GF-D8 (cell line): ENCODE results near the gene GNAS-AS1.

ENCODE experiments used
- DNase-seq: peaks from one replicate; lab custom pipeline; 2025; lab: John Stamatoyannopoulos, UW

GNAS-AS1 gene

GRCh38 chr20:58884966-58885365 is 34.3 kb upstream of the GNAS-AS1 start:
- no peak for DNase-seq

GRCh38 chr20:58883241-58883691 is 32.6 kb upstream of the GNAS-AS1 start:
- DNase-seq: no peak

GRCh38 chr20:58882704-58883089 is 32.0 kb upstream of the GNAS-AS1 start:
- DNase-seq: no peak

- DNase-seq: no peak
These were observed 30.5 kb upstream of the GNAS-AS1 start for GRCh38 chr20:58880994-58881752.

DNA sequence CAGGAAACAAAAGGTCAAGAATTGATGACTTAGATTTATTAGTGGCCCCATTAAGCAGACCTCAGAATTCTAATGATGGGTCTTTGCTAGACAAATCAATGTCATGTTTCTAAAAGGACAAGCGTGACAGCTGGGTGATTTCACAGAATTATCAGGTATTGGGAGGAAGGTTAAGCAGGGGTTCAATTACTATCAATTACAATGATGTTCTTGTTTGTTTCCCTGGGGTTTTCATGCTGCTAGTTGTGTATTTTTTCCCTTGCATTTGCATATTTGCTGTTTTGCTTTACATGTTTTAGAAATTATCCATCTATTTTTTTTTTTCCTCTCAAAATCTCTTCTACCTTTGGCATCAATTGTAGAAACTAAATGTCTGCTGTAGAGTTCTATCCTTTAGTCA is 29.7 kb upstream of the GNAS-AS1 start:
- DNase-seq: no peak

- DNase-seq: no peak
These were observed 27.7 kb upstream of the GNAS-AS1 start for GRCh38 chr20:58878399-58878798.

- DNase-seq: no peak
These were observed 27.3 kb upstream of the GNAS-AS1 start for GRCh38 chr20:58877976-58878360.

- no peak for DNase-seq
These were observed 26.6 kb upstream of the GNAS-AS1 start for GRCh38 chr20:58877050-58877975.

- no peak for DNase-seq
These were observed 25.7 kb upstream of the GNAS-AS1 start for GRCh38 chr20:58876437-58876836.

DNA sequence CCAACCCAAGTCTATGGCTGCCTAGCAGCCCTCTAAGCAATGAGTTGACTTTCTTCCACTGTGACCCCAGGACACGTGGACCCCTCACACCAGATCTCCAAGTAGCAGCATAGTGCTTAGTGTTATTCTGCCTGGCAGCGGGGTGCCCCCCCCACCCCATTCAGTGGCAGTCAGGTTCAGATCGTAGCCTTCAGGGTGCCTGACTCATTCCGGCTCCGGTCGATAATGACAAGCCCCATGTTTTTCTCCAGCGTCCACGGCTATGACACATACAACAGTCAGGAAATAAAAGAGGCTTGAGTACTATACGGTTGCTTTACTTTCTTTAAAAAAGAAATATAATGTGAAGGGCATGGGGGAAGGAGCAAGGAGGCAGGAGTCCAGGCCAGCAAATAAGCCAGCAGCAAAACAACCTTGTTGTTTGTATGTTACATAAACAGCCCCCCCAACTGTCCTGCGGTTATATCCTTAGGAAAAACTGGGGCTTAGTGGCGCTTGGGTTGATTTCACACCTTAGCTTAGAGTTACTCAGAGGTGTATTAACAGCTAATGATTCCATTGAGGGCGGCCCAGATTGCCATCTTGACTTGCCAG is 24.9 kb upstream of the GNAS-AS1 start:
- no peak for DNase-seq

DNA sequence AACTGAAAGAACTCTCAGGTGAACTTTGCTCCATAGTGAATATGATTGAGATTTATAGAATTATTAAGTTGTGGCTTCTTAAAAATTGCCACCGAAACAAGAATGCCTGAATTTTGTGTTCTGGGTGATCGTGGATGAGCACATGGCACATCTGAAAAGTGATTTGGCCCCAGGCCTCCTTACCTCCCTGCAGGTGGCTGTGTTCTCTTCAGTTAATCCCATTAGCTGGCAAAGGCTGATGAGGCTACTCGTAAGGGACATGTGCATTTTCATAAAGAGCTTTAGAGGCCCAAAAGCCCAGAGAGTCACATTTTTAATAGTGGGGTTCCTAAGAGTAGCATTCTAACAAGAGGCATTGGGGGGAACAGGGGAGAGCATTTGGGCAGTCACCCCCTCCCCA is 24.4 kb upstream of the GNAS-AS1 start:
- DNase-seq: no peak

DNA sequence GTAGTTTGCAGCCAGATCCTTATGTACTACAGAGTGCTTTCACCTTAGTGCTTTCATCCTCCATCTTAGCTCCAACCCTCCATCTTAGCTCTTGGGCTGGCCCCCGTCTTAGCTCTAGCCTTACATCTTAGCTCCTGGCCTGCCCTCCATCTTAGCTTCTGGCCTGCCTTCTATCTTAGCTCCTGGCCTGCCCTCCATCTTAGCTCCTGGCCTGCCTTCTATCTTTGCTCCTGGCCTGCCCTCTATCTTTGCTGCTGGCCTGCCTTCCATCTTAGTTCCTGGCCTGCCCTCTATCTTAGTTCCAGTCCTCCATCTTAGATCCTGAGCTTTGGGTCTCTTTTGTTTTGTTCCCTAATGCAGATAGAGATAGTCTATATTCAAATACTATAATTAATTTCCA is 23.8 kb upstream of the GNAS-AS1 start:
- no peak for DNase-seq

DNA sequence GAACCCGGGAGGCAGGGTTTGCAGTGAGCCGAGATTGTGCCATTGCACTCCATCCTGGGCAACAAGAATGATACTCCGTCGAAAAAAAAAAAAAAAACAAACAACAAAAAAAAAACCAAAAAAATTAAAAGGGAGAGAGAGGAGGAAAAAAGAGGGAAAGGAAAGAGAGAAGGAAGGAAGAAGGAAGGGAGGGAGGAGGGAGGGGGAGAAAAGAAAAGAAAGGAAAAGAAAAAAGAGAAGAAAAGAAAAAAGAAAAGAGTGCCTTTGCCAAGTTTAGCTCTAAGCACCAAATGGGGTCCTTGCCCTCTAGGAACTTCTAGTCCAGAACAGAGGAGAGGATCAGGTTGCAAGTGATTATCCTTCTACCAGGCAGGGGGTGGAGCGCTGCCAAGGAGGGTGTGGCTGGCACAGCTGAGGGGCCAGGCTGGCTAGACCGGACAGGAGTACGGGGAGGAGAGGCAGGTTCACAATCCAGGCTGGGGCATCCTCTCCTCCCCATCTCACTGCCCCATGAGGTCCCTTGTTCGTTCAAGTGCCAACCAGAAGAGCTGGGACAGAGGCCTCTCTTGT is 20.9 kb upstream of the GNAS-AS1 start:
- no peak for DNase-seq

GRCh38 chr20:58870293-58871014 is 19.8 kb upstream of the GNAS-AS1 start:
- DNase-seq: no peak

DNA sequence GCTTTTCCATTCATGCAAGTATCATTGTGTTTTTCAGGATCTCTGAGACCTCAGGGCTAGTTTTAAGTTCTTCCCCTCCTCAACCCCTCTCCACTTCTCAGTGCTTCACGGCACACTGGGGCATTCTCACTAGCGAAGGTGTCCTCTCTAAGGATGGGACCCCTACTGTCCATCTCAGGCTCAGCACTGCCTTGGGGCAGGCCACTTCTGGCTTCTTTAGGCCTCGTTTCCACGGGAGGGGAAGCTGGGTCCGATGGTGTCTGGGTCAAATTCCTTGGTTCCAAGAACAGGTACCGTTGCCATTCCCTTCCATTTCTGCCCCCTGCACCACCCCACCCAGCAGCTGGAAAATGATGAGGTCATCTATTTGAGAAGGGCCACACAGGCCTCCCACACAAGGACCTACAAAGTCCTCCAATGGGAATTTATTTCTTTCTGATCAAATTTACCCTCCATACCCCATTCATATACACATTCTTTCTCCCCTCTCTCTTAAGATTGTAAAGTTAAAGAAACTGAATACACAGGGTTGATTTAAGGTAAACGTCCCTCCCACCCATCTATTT is 19.0 kb upstream of the GNAS-AS1 start:
- no peak for DNase-seq

- no peak for DNase-seq
These were observed 18.1 kb upstream of the GNAS-AS1 start for GRCh38 chr20:58868795-58869194.

DNA sequence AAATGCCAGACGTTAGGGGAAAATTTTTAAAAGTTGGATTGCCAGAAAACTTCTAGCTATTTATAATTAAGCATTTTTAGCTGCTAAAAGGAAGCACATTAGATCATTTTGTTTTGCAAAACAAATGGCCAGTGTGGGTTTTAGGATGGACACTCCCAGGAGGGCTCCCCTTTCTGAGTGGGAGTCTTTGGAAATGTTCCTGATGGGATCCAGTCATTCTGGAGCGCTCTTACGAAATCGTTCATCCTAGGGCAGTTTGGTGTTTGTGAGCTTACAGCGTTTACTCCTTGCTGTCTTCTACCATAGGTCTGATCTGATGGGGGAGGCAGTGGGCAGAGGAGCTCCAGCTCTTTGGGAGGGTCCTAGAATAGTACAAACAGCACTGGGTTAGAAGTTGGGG is 16.5 kb upstream of the GNAS-AS1 start:
- no peak for DNase-seq

DNA sequence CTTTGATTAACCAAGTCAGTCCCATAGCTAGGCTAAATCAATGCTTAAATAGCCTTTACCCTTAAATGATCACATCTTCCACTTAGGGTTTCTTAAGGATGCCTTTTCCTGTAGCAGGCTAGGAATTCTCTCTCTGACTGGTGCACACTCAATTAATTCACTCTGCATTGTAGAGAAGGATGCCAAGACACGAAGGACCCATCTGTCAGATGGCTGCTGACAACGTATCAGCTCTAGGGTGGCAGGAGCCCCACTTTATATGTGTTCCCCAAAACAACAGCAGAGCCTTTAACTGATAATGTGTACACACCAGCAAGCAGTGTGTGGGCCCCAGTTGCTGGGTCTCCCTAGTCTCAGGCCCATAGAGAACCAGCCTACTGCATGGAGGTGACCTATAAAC is 15.1 kb upstream of the GNAS-AS1 start:
- DNase-seq: no peak

DNA sequence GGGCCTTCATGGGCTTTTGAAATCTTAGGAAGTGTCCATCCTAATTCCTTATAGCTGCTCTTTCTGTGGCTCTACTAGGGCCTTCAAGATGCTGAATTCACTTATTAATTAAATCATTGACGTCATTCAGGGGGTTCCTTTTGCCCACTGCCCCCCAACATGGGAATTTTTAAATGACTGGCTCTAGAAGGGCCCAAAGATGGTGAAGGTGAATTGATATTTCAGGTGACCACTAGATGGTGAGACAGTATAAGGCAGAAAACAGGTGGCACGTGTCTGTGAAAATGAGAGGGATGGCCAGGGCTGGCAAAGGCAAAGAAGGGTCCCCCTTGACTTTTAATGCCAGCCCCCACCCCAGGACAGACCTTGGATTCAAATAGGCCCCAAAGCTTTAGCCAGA is 13.6 kb upstream of the GNAS-AS1 start:
- no peak for DNase-seq

DNA sequence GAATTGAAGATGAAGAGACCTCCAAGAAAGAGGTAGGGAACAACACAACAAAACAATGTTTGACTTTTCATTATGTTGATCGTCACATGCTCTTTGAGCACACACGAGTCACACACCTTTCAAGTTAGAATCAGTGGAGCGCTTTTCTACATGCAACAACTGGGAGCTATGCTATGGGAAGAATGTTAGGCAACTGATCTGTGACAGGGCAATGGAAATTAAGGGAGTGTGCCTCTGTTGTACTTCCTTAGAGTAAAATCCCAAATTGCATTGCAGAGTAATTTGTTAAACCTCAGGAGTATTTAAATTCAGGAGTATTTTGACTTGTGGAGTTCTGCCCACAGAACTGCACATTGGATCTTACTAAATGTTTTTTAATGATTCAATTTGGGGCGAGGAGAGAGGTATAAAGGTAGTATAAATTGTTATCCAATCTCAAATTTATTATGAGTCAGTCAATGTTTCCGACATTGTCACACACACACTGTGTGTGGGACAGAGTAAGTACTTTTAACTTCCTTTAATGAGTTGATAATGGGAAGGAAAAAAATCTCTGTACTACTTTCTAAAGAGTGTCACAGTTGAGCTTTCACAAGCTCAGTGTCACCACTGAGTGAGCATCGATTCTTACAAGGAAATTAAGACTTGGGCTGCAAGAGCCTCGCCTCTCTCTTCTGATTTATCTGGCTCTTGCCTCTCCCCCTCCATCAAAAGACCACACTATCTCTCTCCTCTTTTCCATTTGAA is 12.5 kb upstream of the GNAS-AS1 start:
- DNase-seq: no peak
